Measurements from ENCODE around the gene SPAG6.

GRCh38 chr10:22333975-22334282 is 11.4 kb upstream of the SPAG6 start:
- TF ChIP-seq, protein P1, sequence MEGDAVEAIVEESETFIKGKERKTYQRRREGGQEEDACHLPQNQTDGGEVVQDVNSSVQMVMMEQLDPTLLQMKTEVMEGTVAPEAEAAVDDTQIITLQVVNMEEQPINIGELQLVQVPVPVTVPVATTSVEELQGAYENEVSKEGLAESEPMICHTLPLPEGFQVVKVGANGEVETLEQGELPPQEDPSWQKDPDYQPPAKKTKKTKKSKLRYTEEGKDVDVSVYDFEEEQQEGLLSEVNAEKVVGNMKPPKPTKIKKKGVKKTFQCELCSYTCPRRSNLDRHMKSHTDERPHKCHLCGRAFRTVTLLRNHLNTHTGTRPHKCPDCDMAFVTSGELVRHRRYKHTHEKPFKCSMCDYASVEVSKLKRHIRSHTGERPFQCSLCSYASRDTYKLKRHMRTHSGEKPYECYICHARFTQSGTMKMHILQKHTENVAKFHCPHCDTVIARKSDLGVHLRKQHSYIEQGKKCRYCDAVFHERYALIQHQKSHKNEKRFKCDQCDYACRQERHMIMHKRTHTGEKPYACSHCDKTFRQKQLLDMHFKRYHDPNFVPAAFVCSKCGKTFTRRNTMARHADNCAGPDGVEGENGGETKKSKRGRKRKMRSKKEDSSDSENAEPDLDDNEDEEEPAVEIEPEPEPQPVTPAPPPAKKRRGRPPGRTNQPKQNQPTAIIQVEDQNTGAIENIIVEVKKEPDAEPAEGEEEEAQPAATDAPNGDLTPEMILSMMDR (conservative IDR thresholded peaks at IDR 0.05) = no peak
- TF ChIP-seq EZH2 (IDR thresholded peaks at IDR 0.05; ENCODE audit: low read depth) = no peak
